Tibial artery (tissue), 4 donors: ENCODE results near the gene ISYNA1.
"Not testable (repeated sequence)": the region's sequence is repeated elsewhere in the genome, so short reads cannot be mapped to it uniquely, and the experiment has no call there.

Source experiments
- DNase-seq, 2 donors: peaks; one replicate each; pipeline ENCODE4 v3.0.0-alpha.2; 2019
- H3K27ac ChIP-seq, 2 donors: fragments of 200-600 bp; sonication (generic) in 1 of 2; 1 replicate in 1 of 2; 2 replicates in 1 of 2; pipeline ENCODE4 v1.5.1; 2018 to 2019; ENCODE audit warnings: mild to moderate bottlenecking in 1 of 2
- H3K27me3 ChIP-seq, 2 donors: fragments of 200-600 bp; sonication (generic) in 1 of 2; one replicate each; pipeline versions ENCODE4 v1.5.1 to v1.6.0; 2016 to 2019
- H3K36me3 ChIP-seq, 3 donors: fragments of 200-600 bp; sonication (generic) in 2 of 3; one replicate each; pipeline ENCODE4 v1.5.1; 2016 to 2019; ENCODE audit warnings: mild to moderate bottlenecking in 2 of 3
- H3K4me1 ChIP-seq, 4 donors: fragments of 200-600 bp; sonication (generic) in 2 of 4; 1 replicate in 3 of 4; 2 replicates in 1 of 4; pipeline ENCODE4 v1.5.1; 2016 to 2019
- H3K4me3 ChIP-seq, 2 donors: fragments of 200-600 bp; sonication (generic) in 1 of 2; 1 replicate in 1 of 2; 2 replicates in 1 of 2; pipeline ENCODE4 v1.5.1; 2018 to 2019; ENCODE audit warnings: mild to moderate bottlenecking in 2 of 2
- H3K9me3 ChIP-seq, 3 donors: fragments of 200-600 bp; sonication (generic) in 1 of 3; one replicate each; pipeline ENCODE4 v1.5.1; 2016 to 2019
- CTCF ChIP-seq, 2 experiments: fragments of 200-600 bp in 1 of 2; fragments of 450-650 bp in 1 of 2; IDR thresholded peaks; one replicate each; pipeline ENCODE4 v1.5.1; 2017 to 2019; ENCODE audit warnings: antibody characterized with exemption in 2 of 2, mild to moderate bottlenecking in 1 of 2, moderate library complexity in 1 of 2
- intact Hi-C: fragments of 100-400 bp; cut with DNase I; formaldehyde crosslinking; loops from one replicate; pipeline ENCODE4 v1.15.0; 2023; ENCODE audit warnings: low total_unique reads

ISYNA1 gene

GRCh38 chr19:18414504-18415177 is 23.3 kb downstream of the ISYNA1 start:
- no peaks in the 10 kb centered on the region for H3K36me3 ChIP-seq
- DNase-seq, result peak; percentile 28 to 72
- H3K9me3 ChIP-seq, result no peaks in the 10 kb centered on the region
- H3K27me3 ChIP-seq, result peaks cover 0 to 24% of the 10 kb centered on the region in 2 donors
- intact Hi-C loops, result no loop called here
- H3K4me3 ChIP-seq, result peak overlapping the region; percentile 34 to 63
- TF ChIP-seq CTCF (IDR thresholded peaks at IDR 0.05), result no peak
- peaks cover 3 to 59% (median 50%) of the 10 kb centered on the region in 4 donors for H3K4me1 ChIP-seq
- peak overlapping the region; percentile 89 to 90 for H3K27ac ChIP-seq

GRCh38 chr19:18412610-18413239 is 25.2 kb downstream of the ISYNA1 start:
- Histone ChIP-seq H3K4me3 (no peak overlapping the region), H3K27me3 (peaks cover 0 to 23% of the 10 kb centered on the region in 2 donors), H3K9me3 (no peaks in the 10 kb centered on the region), H3K4me1 (peaks cover 3 to 42% (median 36%) of the 10 kb centered on the region in 4 donors), H3K36me3 (no peaks in the 10 kb centered on the region), H3K27ac (no peak overlapping the region)
- no peak for DNase-seq
- intact Hi-C loops, result no loop called here
- no peak for TF ChIP-seq CTCF (IDR thresholded peaks at IDR 0.05)

- no peak for DNase-seq
Observed at GRCh38 chr19:18408053-18408476, 29.9 kb downstream of the ISYNA1 start.

GRCh38 chr19:18406749-18407148 is 31.2 kb downstream of the ISYNA1 start:
- Histone ChIP-seq H3K4me3 (no peak overlapping the region), H3K9me3 (no peaks in the 10 kb centered on the region), H3K27ac (no peak overlapping the region), H3K36me3 (no peaks in the 10 kb centered on the region), H3K4me1 (peaks cover 0 to 6% (median 2%) of the 10 kb centered on the region in 4 donors), H3K27me3 (peaks cover 0 to 18% of the 10 kb centered on the region in 2 donors)
- DNase-seq, result no peak
- intact Hi-C loops, result loop anchor here (5.0 to 10.0 kb wide), 2 partner anchors 59 to 142 kb away; no protein-coding TSS in a partner anchor
- no peak for TF ChIP-seq CTCF (IDR thresholded peaks at IDR 0.05)

More at GRCh38 chr19:18408053-18408476, 29.9 kb downstream of the ISYNA1 start:
- Histone ChIP-seq H3K4me3 (no peak overlapping the region), H3K27ac (no peak overlapping the region), H3K36me3 (no peaks in the 10 kb centered on the region), H3K27me3 (peaks cover 0 to 11% of the 10 kb centered on the region in 2 donors), H3K9me3 (no peaks in the 10 kb centered on the region), H3K4me1 (peaks cover 0 to 6% (median 2%) of the 10 kb centered on the region in 4 donors)
- intact Hi-C loops, result loop anchor here (5.0 to 10.0 kb wide), 2 partner anchors 61 to 143 kb away; no protein-coding TSS in a partner anchor
- TF ChIP-seq CTCF (IDR thresholded peaks at IDR 0.05), result peak in 1 of 2 experiments; percentile 12

GRCh38 chr19:18405754-18406153 is 32.2 kb downstream of the ISYNA1 start:
- H3K27ac ChIP-seq, result not testable (repeated sequence)

GRCh38 chr19:18402455-18403248 is 35.3 kb downstream of the ISYNA1 start:
- DNase-seq, H3K27ac ChIP-seq, H3K9me3 ChIP-seq, H3K36me3 ChIP-seq, H3K4me1 ChIP-seq, H3K4me3 ChIP-seq: not testable (repeated sequence)
- intact Hi-C loops, result loop anchor here (10.0 kb wide), 1 partner anchor 138 kb away; no protein-coding TSS in a partner anchor
- peaks cover 0 to 27% of the 10 kb centered on the region in 2 donors for H3K27me3 ChIP-seq

More at GRCh38 chr19:18405754-18406153, 32.2 kb downstream of the ISYNA1 start:
- peaks cover 0 to 18% of the 10 kb centered on the region in 2 donors for H3K27me3 ChIP-seq
- H3K4me1 ChIP-seq, H3K9me3 ChIP-seq, H3K36me3 ChIP-seq, DNase-seq, H3K4me3 ChIP-seq: not testable (repeated sequence)
- intact Hi-C loops, result loop anchor here (5.0 to 10.0 kb wide), 2 partner anchors 58 to 141 kb away; no protein-coding TSS in a partner anchor
